IPS DF 4.7 (cell line): ENCODE results near the gene EIF4E1B.

Experiments
- DNase-seq: peaks from one replicate; pipeline ENCODE4 v3.0.0-alpha.2; 2013; ENCODE audit warnings: low spot score; ENCODE audit errors: extremely low read depth

Gene EIF4E1B

GRCh38 chr5:176662371-176663333 is 32.2 kb downstream of the EIF4E1B start:
- DNase-seq, result no peak

DNA sequence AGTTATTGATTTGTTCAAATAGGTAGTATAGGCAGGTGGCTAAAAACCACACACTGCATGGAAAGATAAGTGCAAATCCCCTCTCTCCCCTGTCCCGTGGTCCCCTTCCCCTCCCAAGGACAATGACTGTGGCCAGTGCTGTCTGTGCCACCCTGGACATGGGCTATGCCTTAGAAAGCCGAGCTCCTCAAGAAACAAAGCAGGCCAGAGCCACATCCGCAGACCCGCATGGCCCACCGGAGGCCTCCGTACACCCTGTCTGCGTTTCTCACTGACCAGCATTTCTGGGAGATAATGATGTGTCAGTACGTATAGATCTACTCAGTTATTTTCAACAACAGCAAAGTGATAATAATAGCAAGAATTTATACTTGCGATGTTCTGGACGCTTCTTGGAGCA is 33.1 kb downstream of the EIF4E1B start:
- no peak for DNase-seq

- no peak for DNase-seq
Measured at GRCh38 chr5:176664479-176664878, 34.0 kb downstream of the EIF4E1B start.

GRCh38 chr5:176664886-176665285 is 34.4 kb downstream of the EIF4E1B start:
- no peak for DNase-seq

DNA sequence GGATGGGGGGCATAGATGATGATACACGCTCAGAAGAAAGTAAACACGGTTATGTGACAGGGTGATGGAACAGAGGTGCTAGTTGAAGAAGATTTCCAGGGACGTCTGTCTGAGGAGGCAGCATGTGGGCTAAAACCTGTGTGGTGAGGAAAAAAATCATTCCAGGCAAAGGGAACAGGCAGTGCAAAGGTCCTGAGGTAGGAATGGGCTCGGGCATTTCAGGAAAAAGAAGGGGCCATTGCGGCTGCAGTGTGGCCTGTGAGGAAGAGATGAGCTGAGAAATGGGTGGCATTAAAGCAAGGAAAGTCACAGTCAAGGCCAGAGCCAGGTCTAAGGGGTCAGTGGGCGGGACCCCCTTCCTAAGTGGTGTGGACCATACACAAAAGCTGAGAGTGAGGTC is 35.0 kb downstream of the EIF4E1B start:
- DNase-seq, result no peak

GRCh38 chr5:176667637-176668036 is 37.2 kb downstream of the EIF4E1B start:
- no peak for DNase-seq

DNA sequence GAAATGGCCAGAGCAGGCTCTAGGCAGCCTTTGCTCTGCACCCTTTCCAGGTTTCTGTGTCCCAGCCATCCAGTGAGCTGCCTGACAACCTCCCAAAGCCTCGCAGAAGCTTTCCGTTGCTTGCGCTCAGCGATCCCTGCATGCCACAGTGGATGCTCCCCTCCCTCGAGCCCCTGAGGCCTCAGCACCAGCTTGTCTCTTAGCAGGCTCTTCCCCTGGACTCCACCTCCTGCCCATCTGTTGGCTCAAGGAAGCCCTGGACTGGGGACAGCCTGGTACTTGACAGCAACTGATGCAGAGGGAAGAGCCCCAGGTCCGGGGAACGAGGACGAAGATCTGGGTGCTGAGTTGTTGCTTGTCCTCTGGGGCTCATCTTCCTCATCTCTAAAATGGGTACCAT is 40.0 kb downstream of the EIF4E1B start:
- DNase-seq, result no peak

DNA sequence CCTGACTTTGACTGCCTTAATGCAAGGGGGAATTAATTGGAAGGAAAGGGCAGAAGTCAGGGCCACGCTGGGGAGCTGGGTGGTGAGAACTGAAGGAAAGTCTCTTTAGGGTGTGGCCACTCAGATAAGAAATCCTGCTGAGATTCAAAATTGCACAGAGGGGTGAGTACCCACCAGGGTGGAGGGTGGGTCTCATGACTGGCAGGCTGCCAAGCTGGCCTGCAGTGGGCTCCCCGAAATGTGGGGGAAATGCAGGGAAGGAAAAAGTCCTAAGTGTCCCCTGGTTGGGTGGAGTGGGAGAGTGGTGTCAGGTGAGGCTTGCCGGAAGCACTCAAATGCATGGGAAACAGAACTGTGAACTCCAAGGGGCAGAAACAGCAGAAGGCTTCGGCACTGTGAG is 40.9 kb downstream of the EIF4E1B start:
- no peak for DNase-seq

GRCh38 chr5:176671890-176672747 is 41.6 kb downstream of the EIF4E1B start:
- no peak for DNase-seq

- no peak for DNase-seq
Measured at GRCh38 chr5:176673651-176674583, 43.4 kb downstream of the EIF4E1B start.

DNA sequence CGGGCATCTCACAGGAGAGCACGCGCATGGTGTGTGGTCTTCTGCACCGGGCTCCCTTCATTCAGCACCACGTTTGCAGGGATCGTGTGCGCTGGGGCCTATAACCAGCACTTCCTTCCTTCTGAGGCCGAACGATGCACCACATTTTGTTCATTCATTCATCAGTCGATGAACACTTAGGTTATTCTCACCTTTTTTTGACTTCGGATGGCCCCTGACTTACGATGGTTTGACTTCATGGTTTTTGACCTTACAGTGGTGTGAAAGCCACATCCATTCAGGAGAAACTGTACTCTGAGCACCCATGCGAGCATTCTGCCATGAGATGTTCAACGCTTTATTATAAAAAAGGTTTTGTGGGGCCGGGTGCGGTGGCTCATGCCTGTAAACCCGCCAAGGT is 44.3 kb downstream of the EIF4E1B start:
- DNase-seq, result no peak

DNA sequence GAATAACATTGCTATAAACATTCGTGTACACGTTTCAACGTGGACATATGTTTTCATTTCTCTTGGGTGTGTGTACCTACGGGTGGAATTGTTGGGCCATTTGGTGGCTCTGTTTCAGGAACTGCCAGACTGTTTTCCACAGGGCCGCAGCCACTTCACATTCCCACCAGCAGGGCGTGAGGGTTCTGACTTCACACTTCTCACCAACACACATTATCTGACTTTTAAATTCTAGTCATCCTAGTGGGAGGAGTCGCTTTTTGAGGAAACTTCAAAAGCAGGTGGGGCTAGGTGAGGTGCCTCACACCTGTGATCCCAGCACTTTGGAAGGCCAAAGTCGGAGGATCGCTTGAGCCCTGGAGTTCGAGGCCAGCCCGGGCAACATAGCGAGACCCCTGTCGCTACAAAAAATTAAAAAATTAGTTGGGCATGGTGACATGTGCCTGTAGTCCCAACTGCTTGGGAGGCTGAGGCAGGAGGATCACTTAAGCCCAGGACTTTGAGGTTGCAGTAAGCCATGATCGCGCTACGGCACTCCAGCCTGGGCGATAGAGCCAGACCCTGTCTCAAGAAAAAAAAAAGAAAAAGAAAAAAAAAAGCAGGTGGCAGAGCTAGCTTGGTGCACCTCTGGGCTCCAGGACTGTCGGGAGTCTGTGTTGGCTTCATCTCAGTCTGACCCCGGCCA is 45.3 kb downstream of the EIF4E1B start:
- DNase-seq, result no peak

- DNase-seq, result no peak
Measured at GRCh38 chr5:176676361-176676824, 45.9 kb downstream of the EIF4E1B start.

DNA sequence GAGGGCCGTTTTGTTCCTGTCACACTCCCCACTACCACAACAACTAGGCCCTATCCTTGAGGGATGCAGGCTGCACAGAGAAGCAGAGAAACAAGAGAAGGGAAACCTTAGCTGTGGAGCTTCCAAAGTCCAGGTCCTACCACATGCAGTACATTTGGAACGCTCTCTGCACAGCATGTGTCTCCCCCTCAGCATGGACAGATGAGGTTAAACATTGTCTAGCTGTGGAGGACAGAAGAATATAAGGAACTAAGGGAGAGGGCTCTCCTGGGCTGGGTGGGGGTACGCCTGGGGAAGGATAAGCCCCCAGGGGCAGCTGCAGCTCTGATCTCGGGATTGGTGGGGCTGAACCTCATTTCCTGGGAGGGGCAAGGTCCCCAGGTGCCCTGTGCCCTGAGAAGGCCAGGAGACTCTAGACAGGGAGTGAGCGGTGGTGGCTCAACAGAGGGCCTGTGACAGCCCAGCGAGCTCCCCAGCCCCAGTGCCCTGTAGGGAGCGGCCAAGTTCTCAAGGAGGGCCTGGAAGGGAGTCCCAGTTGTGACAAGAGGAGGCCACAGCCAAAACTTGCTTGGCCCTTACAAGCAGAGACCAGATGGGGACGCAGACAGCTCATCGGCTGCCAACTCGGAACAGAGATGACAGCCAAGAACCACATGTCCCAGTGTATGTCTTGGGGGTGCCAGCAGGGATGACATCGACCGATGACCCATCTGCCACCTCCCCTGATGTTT is 46.9 kb downstream of the EIF4E1B start:
- no peak for DNase-seq

- no peak for DNase-seq
Measured at GRCh38 chr5:176678584-176678983, 48.1 kb downstream of the EIF4E1B start.

DNA sequence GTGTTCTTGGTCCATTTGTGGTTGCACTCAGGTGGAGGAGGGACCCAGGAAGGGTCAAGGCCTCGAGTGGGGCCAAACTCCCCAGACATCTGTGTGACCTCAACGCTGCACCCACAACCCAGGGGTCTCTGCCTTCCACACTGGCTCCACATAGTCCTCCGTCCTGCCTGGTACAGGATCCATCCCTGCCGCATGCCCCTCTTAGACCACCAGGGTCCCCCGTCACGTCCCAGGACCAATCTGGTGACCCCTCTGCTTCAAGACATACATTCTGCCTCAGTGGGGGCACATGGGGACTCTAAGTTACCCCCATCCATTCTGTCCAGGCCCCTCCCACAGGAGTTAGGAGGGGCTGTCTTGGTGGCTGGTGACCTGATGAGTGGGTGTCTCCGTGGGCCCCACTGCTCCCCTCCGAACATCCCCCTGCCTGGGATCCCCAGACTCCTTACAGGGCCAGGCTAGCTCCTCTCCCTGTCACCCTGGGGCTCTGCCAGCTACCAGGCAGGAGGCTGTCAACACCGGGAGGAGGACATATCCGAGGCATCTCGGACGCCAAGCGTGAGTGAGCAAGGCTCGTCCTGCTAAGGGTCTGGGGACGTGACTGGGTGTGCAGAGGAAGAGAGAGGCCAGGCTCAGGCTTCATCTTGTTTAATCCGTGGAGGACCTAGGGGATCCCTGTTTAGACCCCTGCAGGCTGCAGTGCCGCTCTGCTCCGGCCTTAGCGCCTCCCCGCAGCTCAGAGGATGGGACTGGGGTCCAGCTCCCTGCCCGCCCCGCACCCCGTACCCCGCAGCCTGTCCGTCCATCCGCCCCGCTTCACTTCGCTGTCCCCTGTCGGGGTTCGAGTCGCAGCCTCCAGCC is 49.1 kb downstream of the EIF4E1B start:
- no peak for DNase-seq

DNA sequence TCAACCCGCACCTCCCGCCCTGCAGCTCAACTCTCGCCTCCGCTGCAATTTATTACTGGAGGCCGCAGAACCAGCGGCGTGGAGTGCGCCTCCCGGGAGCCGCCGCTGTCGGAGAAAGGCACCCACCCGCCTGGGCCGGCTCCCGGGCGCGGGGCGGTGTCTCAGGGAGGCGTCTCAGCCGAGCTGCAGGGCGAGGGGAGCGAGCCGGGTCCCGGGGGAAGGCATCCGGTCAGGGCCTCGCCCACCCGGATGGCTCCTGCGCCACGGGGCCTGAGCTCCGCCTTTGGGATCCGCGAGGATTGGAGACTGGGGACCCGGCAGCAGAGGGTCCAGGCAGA is 49.7 kb downstream of the EIF4E1B start:
- no peak for DNase-seq

DNA sequence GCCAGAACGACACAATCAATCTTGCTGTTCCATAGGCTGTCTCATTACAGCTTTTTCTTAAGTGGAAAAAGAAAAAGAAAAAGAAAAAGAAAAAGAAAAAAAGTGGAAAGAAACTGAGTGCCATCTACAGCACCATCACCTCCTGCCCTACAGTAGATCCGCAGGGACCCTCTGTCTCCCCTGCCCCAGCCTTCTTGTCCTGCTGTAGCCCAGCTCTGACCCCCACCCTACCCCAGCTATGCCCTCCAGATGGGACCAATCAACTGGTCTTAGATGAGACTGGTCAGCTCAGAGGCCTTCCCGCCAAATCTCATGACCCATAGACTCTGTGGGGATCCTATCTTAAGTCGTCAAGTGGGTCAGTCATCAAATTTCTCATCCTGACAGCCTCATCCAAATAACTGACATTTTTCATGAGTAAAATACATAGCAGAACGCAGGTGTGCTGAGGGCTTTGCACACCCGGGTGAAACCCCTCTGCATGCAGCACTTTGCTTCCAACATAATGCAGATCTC is 51.6 kb downstream of the EIF4E1B start:
- no peak for DNase-seq

- DNase-seq, result no peak
Measured at GRCh38 chr5:176685010-176685409, 54.5 kb downstream of the EIF4E1B start.
